Adipose tissue (tissue), 3 donors: ENCODE measurements around the gene CCDC192. TPM values are rescaled to one million over a fixed set of nuclear protein-coding genes. Genes with fewer than 3 reads are reported as not detected.

ENCODE experiments used
- H3K27ac ChIP-seq: one replicate; pipeline ENCODE4 v1.5.1; 2013; ENCODE audit warnings: low read depth, low read length
- WGBS, 3 donors: extraction: QIAGEN DNeasy Blood & Tissue Kit; methylation state at CpG; one replicate each; pipeline ENCODE4 v1.1.7; 2013; 5-methylcytosine and 5-hydroxymethylcytosine counted together
- polyA plus RNA-seq, 3 donors: library from polyadenylated mRNA; stranded (reverse); fragments of 200-250 nt; gene quantifications; one replicate each; pipeline ENCODE4 v1.2.3, GENCODE V29; 2013
- donor health status: healthy with polysubstance abuse.
- donor health status: Bipolar disorder and iron deficiency.
- donor health status: healthy.

Gene CCDC192
- polyA plus RNA-seq, 3 donors = 0.07 to 0.79 TPM; not detected in 1

GRCh38 chr5:127976525-127976924 is 273.3 kb downstream of the CCDC192 start:
- H3K27ac ChIP-seq = no peak overlapping the region
- 80 to 94% (median 86%) methylated on average over 4 of the region's 4 CpGs for WGBS, 3 donors

GRCh38 chr5:127976991-127977717 is 274.0 kb downstream of the CCDC192 start:
- no peak overlapping the region for H3K27ac ChIP-seq
- WGBS, 3 donors = 62 to 88% (median 70%) methylated on average over 5 of the region's 5 CpGs

GRCh38 chr5:127978738-127979300 is 275.6 kb downstream of the CCDC192 start:
- WGBS, 3 donors = 51 to 97% (median 90%) methylated on average over 5 of the region's 5 CpGs
- no peak overlapping the region for H3K27ac ChIP-seq

DNA sequence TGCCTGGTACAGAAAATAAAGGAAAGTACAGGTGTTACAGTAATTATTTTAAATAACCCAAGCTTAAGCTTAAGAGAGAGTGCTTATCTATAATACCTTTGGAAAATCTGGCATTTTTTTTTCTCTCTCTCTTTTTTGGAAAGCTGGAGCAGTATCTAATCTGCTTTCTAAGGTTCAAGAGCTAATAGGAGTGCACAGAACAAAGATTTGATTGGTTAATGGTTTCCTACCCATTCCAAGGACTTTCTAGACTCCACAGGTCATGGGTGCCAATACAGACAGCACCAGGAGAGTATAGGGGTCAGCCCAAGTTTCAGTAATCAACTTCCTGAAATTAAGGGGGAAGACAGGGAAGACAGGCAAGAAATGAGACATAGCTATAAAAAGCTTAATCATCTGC is 276.3 kb downstream of the CCDC192 start:
- H3K27ac ChIP-seq = no peak overlapping the region

DNA sequence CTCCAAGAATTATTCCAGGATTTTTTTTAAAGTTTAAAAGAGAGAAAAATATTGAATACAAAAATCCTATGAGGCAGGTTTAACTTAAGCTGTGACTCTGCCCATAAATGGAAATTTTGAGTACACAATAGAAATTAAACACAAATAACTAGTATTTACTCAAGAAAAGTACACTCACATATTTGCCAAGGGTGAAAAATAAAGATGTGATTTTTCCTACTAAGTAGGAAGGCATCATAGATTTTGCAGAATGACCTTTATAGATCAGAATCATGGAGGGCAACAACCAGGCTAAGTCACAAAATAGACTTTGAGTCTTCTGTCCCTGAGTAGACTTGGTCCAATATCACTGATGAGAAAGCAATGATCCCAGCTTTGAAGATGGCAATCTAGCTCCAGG is 277.7 kb downstream of the CCDC192 start:
- no peak overlapping the region for H3K27ac ChIP-seq

DNA sequence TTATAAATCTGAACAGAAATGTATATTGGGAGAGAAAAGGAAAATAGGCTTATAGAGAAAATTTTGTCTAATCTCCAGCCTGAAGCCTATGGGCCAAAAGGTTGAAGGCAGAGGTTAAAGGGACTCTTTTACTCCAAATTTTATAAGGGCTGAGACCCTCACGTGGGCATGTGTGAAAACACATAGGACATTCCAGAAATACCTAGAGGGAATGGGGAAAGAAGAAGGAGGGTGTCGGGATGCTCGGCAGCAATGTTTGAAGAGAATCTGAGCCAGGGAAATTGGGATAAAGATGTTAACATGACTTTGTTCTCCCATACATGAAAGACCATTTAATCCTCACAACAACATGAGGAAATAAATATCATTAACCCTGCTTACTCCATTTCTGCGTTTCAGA is 278.3 kb downstream of the CCDC192 start:
- no peak overlapping the region for H3K27ac ChIP-seq
- WGBS, 3 donors = 87 to 95% (median 92%) methylated on average over 4 of the region's 4 CpGs

GRCh38 chr5:127985811-127986325 is 282.7 kb downstream of the CCDC192 start:
- 96 to 97% (median 96%) methylated on average over 7 of the region's 7 CpGs for WGBS, 3 donors

GRCh38 chr5:127987354-127988145 is 284.4 kb downstream of the CCDC192 start:
- no peak overlapping the region for H3K27ac ChIP-seq

More at GRCh38 chr5:127985811-127986325, 282.7 kb downstream of the CCDC192 start:
- no peak overlapping the region for H3K27ac ChIP-seq

DNA sequence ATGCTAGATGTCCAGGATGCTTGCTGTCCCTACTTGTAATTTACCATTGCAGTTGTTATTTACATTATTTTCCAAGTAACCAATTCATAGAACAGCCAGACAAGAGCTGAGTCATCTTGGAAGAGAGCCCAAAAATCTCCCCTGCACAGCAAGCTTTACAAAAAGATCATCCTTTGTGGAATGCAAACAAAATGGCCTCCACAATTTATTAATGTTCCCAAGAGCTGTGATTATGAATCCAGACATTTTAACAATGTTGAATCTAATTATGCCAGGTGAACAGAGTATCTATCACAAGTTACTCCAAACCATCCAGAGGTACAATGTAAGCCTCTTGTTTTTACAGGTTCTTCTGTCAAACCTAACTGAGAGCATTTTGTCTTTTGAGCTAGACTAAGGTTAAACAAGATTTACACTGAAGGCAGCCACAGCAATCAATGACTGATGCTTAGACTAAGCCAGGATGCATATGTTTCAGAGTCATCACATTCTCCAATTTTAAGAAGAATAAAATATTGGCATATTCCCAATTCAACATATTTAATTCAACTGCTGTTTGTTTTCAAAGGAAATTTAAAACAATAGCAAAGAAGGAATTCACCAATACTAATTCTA is 285.1 kb downstream of the CCDC192 start:
- H3K27ac ChIP-seq = no peak overlapping the region

More at GRCh38 chr5:127987354-127988145, 284.4 kb downstream of the CCDC192 start:
- WGBS, 3 donors = 98% methylated on average over 2 of the region's 2 CpGs

Other genes with a start within 250 kb of the CCDC192 start
- gene PRRC1, start 185.8 kb upstream of the CCDC192 start, polyA plus RNA-seq = 10 to 100 TPM; 14.8 to 18.3 (median 17.4) TPM
- not detected for gene CTXN3, start 54.3 kb upstream of the CCDC192 start, polyA plus RNA-seq